Activated T-cell treated with anti-CD3 and anti-CD28 coated beads for 4 hours (primary cell): Measurements from ENCODE around the gene TSPAN9.

Experiments used
- DNase-seq: peaks from one replicate; pipeline ENCODE4 v3.0.0-alpha.2; 2020

The TSPAN9 gene

GRCh38 chr12:3076730-3077571, at the start of gene TSPAN9:
TSS of gene TSPAN9 (plus strand) at chr12:3077379. CDS start at chr12:3201194, 123,815 bp downstream.
- peak; percentile 51 for DNase-seq

- DNase-seq = no peak
Observed at GRCh38 chr12:3028108-3028507, 49.1 kb upstream of the TSPAN9 start.

GRCh38 chr12:3030821-3031429, 46.3 kb upstream of the TSPAN9 start:
- no peak for DNase-seq

GRCh38 chr12:3032161-3032560, 45.0 kb upstream of the TSPAN9 start:
- DNase-seq = no peak

GRCh38 chr12:3032770-3033538, 44.2 kb upstream of the TSPAN9 start:
- DNase-seq = no peak

GRCh38 chr12:3033539-3033867, 43.7 kb upstream of the TSPAN9 start:
- no peak for DNase-seq

GRCh38 chr12:3034067-3034750, 43.0 kb upstream of the TSPAN9 start:
- no peak for DNase-seq

- DNase-seq = no peak
Observed at GRCh38 chr12:3035171-3035570, 42.0 kb upstream of the TSPAN9 start.

- DNase-seq = no peak
Observed at GRCh38 chr12:3035815-3036702, 41.1 kb upstream of the TSPAN9 start.

GRCh38 chr12:3036901-3037600, 40.1 kb upstream of the TSPAN9 start:
- no peak for DNase-seq

- DNase-seq = no peak
Observed at GRCh38 chr12:3038166-3038565, 39.0 kb upstream of the TSPAN9 start.

- DNase-seq = no peak
Observed at GRCh38 chr12:3038926-3039510, 38.2 kb upstream of the TSPAN9 start.

GRCh38 chr12:3040026-3040656, 37.0 kb upstream of the TSPAN9 start:
- no peak for DNase-seq

GRCh38 chr12:3040663-3041544, 36.3 kb upstream of the TSPAN9 start:
- DNase-seq = no peak

GRCh38 chr12:3041558-3042164, 35.5 kb upstream of the TSPAN9 start:
- peak; percentile 15 for DNase-seq

- DNase-seq = no peak
Observed at GRCh38 chr12:3042394-3042793, 34.8 kb upstream of the TSPAN9 start.

GRCh38 chr12:3042826-3043225, 34.4 kb upstream of the TSPAN9 start:
- no peak for DNase-seq

GRCh38 chr12:3043406-3043805, 33.8 kb upstream of the TSPAN9 start:
- no peak for DNase-seq

GRCh38 chr12:3044141-3044630, 33.0 kb upstream of the TSPAN9 start:
- DNase-seq = no peak
